Activated CD8-positive, alpha-beta memory T cell treated with anti-CD3 and anti-CD28 coated beads, Interleukin-2, amount 10 ng/mL, durations not matched to agents 7 days and 5 days (primary cell): ENCODE data around the gene FOXN3. TPM values are rescaled to one million over a fixed set of nuclear protein-coding genes. Genes with fewer than 3 reads are reported as not detected.
A peak's percentile ranks its signal among the peaks of the same experiment; 100 is the strongest.

Experiments
- ATAC-seq: fragments of 150-1000 bp; cut with Tn5 transposase; one replicate; pipeline ENCODE4 v1.10.0; 2021; ENCODE audit warnings: moderate library complexity
- CTCF ChIA-PET: fragments of 350-600 bp; sonication (Branson Sonifier 250); formaldehyde crosslinking; loops from one replicate; lab custom pipeline; 2021; ENCODE audit warnings: antibody characterized with exemption; lab: Charles Lee
- DNase-seq: peaks from one replicate; pipeline ENCODE4 v3.0.0-alpha.2; 2020
- H3K27ac Mint-ChIP-seq: one replicate; pipeline ENCODE4 v1.8.0; 2021; ENCODE audit warnings: mild to moderate bottlenecking, mixed read lengths
- H3K27me3 Mint-ChIP-seq: one replicate; pipeline ENCODE4 v1.8.0; 2021; ENCODE audit warnings: mixed read lengths
- H3K36me3 Mint-ChIP-seq: one replicate; pipeline ENCODE4 v1.8.0; 2021; ENCODE audit warnings: mild to moderate bottlenecking, mixed read lengths
- H3K4me1 Mint-ChIP-seq: one replicate; pipeline ENCODE4 v1.8.0; 2021; ENCODE audit warnings: mixed read lengths
- H3K4me3 Mint-ChIP-seq: one replicate; pipeline ENCODE4 v1.8.0; 2021; ENCODE audit warnings: mild to moderate bottlenecking, moderate library complexity, mixed read lengths
- H3K9me3 Mint-ChIP-seq: one replicate; pipeline ENCODE4 v1.8.0; 2022; ENCODE audit warnings: low read depth, mixed read lengths
- total RNA-seq, 2 experiments: library from RNA; stranded (reverse); gene quantifications; one replicate each; pipeline ENCODE4 v1.2.3, GENCODE V29; 2021

FOXN3 gene
- total RNA-seq, 2 experiments from 2014 or later: 85.6 to 103 TPM

GRCh38 chr14:89315493-89316470, 101.3 kb downstream of the FOXN3 start:
- CTCF ChIA-PET: no interaction called here
- H3K9me3 Mint-ChIP-seq: peaks cover 17% of the 10 kb centered on the region
- peaks cover 12% of the 10 kb centered on the region for H3K4me1 Mint-ChIP-seq
- no peaks in the 10 kb centered on the region for H3K27me3 Mint-ChIP-seq
- H3K36me3 Mint-ChIP-seq: peaks cover 34% of the 10 kb centered on the region
- no peak overlapping the region for H3K4me3 Mint-ChIP-seq
- DNase-seq: no peak
- ATAC-seq: no peak
- no peak overlapping the region for H3K27ac Mint-ChIP-seq

GRCh38 chr14:89314274-89314673, 102.8 kb downstream of the FOXN3 start:
- no peak overlapping the region for H3K27ac Mint-ChIP-seq
- H3K4me1 Mint-ChIP-seq: peaks cover 12% of the 10 kb centered on the region

DNA sequence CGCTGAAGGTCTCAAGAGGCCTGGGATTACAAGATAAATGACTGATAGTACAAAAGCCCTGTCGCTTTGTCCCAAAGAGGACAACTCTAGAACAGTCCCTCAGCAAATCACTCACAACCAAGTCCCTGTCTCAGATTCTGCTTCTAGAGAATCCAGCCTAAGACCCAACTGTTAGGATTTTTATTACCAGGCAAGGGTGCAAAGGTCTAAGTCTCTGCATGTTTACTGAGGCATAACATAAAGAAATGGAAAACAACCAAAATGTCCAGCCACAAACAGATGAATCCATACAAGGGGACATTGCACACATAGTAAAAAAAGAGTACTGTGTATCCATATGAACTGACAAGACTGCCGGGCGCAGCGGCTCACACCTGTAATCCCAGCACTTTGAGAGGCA, 104.1 kb downstream of the FOXN3 start:
- peaks cover 14% of the 10 kb centered on the region for H3K36me3 Mint-ChIP-seq
- H3K27ac Mint-ChIP-seq: no peak overlapping the region
- H3K4me1 Mint-ChIP-seq: peaks cover 12% of the 10 kb centered on the region
- H3K9me3 Mint-ChIP-seq: no peaks in the 10 kb centered on the region
- no peak overlapping the region for H3K4me3 Mint-ChIP-seq
- CTCF ChIA-PET: no interaction called here
- DNase-seq (no peak), ATAC-seq (no peak)
- H3K27me3 Mint-ChIP-seq: no peaks in the 10 kb centered on the region

More at GRCh38 chr14:89314274-89314673, 102.8 kb downstream of the FOXN3 start:
- H3K9me3 Mint-ChIP-seq: peaks cover 7% of the 10 kb centered on the region
- DNase-seq (no peak), ATAC-seq (no peak)
- no peaks in the 10 kb centered on the region for H3K27me3 Mint-ChIP-seq
- no peak overlapping the region for H3K4me3 Mint-ChIP-seq
- peaks cover 22% of the 10 kb centered on the region for H3K36me3 Mint-ChIP-seq
- CTCF ChIA-PET: no interaction called here

GRCh38 chr14:89310211-89310610, 106.8 kb downstream of the FOXN3 start:
- no peak overlapping the region for H3K27ac Mint-ChIP-seq
- no peak for DNase-seq
- no peaks in the 10 kb centered on the region for H3K9me3 Mint-ChIP-seq
- no peak overlapping the region for H3K4me3 Mint-ChIP-seq
- H3K27me3 Mint-ChIP-seq: no peaks in the 10 kb centered on the region
- ATAC-seq: no peak
- peaks cover 7% of the 10 kb centered on the region for H3K4me1 Mint-ChIP-seq
- CTCF ChIA-PET: interaction anchor here (0.7 kb wide), 1 partner anchor 419 kb away, joined by 3 read pairs; no protein-coding TSS in a partner anchor
- H3K36me3 Mint-ChIP-seq: peaks cover 9% of the 10 kb centered on the region

DNA sequence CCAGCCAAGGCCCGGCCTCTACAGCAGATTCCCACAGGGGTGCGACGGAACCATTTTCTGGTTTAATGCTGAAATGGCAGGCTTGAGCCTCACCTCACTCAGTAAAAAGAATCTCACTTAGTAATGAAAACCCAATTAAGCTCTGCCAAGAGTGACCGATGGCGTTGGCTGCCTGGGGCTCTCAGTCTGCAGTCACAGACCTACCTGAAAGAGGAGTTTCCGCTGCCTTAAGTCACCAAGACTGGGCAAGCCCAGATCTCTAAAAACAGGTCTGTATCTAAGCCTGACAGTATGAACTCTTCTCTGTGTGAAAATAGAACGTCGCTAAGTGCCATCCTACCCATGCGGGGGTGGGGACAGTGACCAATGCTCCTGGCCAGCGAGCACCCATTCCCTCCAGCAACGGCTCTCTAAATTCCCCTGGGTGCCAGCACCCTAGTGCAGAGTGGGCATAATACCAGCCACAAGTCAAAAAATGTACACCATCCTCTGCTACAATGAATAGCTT, 107.3 kb downstream of the FOXN3 start:
- ATAC-seq: no peak
- Mint-ChIP-seq H3K4me3 (no peak overlapping the region), H3K4me1 (peaks cover 12% of the 10 kb centered on the region), H3K27me3 (no peaks in the 10 kb centered on the region), H3K9me3 (no peaks in the 10 kb centered on the region), H3K27ac (no peak overlapping the region), H3K36me3 (peaks cover 5% of the 10 kb centered on the region)
- no peak for DNase-seq
- CTCF ChIA-PET: no interaction called here

- no peaks in the 10 kb centered on the region for H3K27me3 Mint-ChIP-seq
- DNase-seq: no peak
- peaks cover under 1% of the 10 kb centered on the region for H3K36me3 Mint-ChIP-seq
- H3K9me3 Mint-ChIP-seq: no peaks in the 10 kb centered on the region
- H3K4me1 Mint-ChIP-seq: peaks cover 23% of the 10 kb centered on the region
- H3K27ac Mint-ChIP-seq: no peak overlapping the region
- CTCF ChIA-PET: no interaction called here
- ATAC-seq: no peak
- H3K4me3 Mint-ChIP-seq: no peak overlapping the region
Measured at GRCh38 chr14:89308232-89308959, 108.6 kb downstream of the FOXN3 start.

- ATAC-seq (no peak), DNase-seq (no peak)
- CTCF ChIA-PET: no interaction called here
- Mint-ChIP-seq H3K4me3 (no peak overlapping the region), H3K27me3 (no peaks in the 10 kb centered on the region), H3K27ac (no peak overlapping the region), H3K36me3 (peaks cover under 1% of the 10 kb centered on the region), H3K4me1 (peaks cover 31% of the 10 kb centered on the region), H3K9me3 (no peaks in the 10 kb centered on the region)
Measured at GRCh38 chr14:89307409-89307808, 109.6 kb downstream of the FOXN3 start.

DNA sequence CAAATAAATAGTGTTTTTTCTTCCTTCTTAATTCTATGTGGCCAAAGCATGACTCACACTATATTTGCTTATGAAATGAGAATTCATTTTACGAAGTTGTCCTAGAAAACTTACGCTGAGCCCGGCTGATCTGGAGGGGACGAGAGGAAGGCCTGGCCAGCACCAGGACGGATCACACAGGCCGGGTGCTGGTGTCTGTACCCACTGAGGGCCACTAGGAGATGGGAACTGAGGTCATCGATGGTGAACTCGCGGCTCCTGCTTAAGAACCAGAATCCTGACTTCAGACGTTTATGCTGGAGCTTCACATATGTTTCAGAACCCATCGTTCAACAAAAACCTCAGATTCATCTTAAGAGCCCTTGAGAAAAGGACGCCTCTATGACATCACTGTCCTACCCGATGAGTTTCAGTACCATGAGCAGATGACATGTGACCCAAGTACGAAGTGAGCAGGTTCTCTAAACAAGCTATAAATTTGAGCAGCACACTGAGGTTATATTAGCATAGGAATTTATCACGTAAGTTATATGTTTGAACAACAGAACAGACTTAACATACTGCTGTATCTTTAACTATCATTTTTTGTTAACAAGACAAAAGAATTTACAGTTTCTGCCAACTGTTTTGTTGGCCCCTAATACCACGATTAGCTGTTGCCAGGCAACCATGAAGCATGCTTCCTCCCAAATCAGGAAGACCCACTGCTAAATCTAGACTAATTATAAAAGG, 111.9 kb downstream of the FOXN3 start:
- no peak for ATAC-seq
- peaks cover 41% of the 10 kb centered on the region for H3K4me1 Mint-ChIP-seq
- peaks cover 3% of the 10 kb centered on the region for H3K9me3 Mint-ChIP-seq
- CTCF ChIA-PET: interaction anchor here (1.3 kb wide), 1 partner anchor 129 kb away, joined by 3 read pairs; no protein-coding TSS in a partner anchor
- no peak overlapping the region for H3K27ac Mint-ChIP-seq
- no peaks in the 10 kb centered on the region for H3K27me3 Mint-ChIP-seq
- DNase-seq: no peak
- H3K4me3 Mint-ChIP-seq: no peak overlapping the region
- peaks cover 11% of the 10 kb centered on the region for H3K36me3 Mint-ChIP-seq

GRCh38 chr14:89304561-89304960, 112.5 kb downstream of the FOXN3 start:
- H3K27me3 Mint-ChIP-seq: no peaks in the 10 kb centered on the region
- CTCF ChIA-PET: interaction anchor here (1.3 kb wide), 1 partner anchor 128 kb away, joined by 3 read pairs; no protein-coding TSS in a partner anchor
- peaks cover 15% of the 10 kb centered on the region for H3K36me3 Mint-ChIP-seq
- ATAC-seq (no peak), DNase-seq (no peak)
- H3K4me3 Mint-ChIP-seq: no peak overlapping the region
- no peak overlapping the region for H3K27ac Mint-ChIP-seq
- peaks cover 3% of the 10 kb centered on the region for H3K9me3 Mint-ChIP-seq
- peaks cover 41% of the 10 kb centered on the region for H3K4me1 Mint-ChIP-seq

DNA sequence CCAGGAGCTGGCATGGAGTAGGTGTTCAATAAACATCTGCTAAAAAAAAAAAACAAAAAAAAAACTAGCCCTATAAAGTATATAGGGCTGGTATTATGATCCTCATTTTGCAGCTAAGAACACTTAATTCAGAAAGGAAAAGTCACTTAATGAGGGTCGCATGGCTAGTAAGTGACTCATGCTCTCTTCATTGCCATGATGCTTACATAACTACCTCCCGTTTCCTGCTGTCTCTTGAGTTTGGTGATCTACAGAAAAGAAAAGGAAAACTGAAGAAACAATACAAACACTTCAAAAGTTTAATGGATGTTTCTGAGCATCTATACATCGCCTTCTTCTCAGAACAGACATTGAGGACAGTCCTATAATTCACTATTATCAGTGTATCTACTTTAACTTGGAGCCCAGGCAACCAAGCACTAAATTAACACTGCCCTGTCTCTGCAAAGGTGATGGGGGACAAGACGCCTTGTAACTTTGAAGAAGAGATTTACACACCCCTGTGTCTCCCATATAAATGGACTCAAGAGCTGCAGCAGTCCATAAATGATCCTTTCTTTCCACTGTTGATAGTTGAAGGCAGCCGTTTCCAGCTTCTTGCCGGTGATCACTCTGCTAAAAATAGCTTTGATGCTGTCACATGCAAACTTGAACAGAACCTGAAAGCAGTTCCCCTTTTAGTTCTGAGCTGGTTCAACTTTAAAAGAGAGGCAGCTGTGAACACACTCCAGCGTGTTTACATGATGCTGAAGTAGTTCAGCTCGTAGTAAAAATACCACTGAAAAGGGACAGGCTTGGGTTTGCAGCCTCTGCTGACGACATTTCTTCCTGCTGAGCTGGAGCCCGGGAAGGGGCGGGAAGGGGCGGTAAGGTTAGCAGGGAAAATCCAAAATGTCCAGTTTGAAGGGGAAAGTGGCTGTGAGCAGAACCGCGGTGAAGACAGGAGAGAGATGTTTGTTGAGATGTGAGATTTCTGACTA, 113.3 kb downstream of the FOXN3 start:
- Mint-ChIP-seq H3K4me3 (no peak overlapping the region), H3K27ac (peak overlapping the region; percentile 30), H3K27me3 (no peaks in the 10 kb centered on the region), H3K36me3 (peaks cover 18% of the 10 kb centered on the region), H3K9me3 (peaks cover 3% of the 10 kb centered on the region), H3K4me1 (peaks cover 41% of the 10 kb centered on the region)
- DNase-seq (no peak), ATAC-seq (peak; percentile 57)
- CTCF ChIA-PET: interaction anchor here (0.7 to 1.3 kb wide), 2 partner anchors 42 to 127 kb away, joined by 3 read pairs; no protein-coding TSS in a partner anchor

DNA sequence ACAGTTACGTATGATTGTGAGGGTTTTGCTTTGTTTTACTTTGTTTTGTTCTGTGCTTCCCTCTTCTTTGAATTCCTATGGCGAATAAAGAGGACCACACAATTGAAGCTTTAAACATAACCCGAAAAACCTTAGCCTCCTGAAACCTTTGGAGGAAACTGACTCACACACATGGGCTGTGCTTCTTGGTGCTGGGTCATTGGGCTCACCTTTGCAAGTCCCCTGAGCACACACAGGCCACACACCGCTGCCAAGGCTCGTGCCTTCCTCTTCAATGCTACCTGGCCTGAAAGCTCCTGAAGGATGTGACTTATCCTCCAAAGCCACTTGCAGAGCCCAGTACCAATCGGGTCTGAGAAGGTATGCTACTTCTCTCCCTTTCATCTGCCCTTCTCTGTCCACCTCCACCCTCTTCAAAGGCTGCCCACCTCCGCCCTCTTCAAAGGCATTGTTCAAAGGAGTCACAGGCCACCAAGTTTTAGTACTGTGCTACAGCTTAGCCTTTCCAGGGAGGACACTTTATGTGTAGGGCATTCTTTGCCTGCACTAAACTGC, 114.6 kb downstream of the FOXN3 start:
- Mint-ChIP-seq H3K4me3 (no peak overlapping the region), H3K4me1 (peaks cover 39% of the 10 kb centered on the region), H3K27ac (no peak overlapping the region), H3K9me3 (peaks cover 3% of the 10 kb centered on the region), H3K36me3 (peaks cover 20% of the 10 kb centered on the region), H3K27me3 (no peaks in the 10 kb centered on the region)
- CTCF ChIA-PET: no interaction called here
- no peak for DNase-seq
- no peak for ATAC-seq

GRCh38 chr14:89299587-89299986, 117.4 kb downstream of the FOXN3 start:
- H3K27me3 Mint-ChIP-seq: no peaks in the 10 kb centered on the region
- DNase-seq: no peak
- peaks cover 30% of the 10 kb centered on the region for H3K4me1 Mint-ChIP-seq
- H3K36me3 Mint-ChIP-seq: peaks cover 23% of the 10 kb centered on the region
- CTCF ChIA-PET: no interaction called here
- ATAC-seq: no peak
- no peak overlapping the region for H3K4me3 Mint-ChIP-seq
- no peak overlapping the region for H3K27ac Mint-ChIP-seq
- peaks cover 3% of the 10 kb centered on the region for H3K9me3 Mint-ChIP-seq
